Measurements from ENCODE around the gene SPARCL1. TPM values are rescaled to one million over a fixed set of nuclear protein-coding genes. Genes with fewer than 3 reads are reported as not detected.

SPARCL1 gene
- total and polyA plus RNA-seq, 2 experiments from 2014 or later: 1.5 to 2.4 TPM

DNA sequence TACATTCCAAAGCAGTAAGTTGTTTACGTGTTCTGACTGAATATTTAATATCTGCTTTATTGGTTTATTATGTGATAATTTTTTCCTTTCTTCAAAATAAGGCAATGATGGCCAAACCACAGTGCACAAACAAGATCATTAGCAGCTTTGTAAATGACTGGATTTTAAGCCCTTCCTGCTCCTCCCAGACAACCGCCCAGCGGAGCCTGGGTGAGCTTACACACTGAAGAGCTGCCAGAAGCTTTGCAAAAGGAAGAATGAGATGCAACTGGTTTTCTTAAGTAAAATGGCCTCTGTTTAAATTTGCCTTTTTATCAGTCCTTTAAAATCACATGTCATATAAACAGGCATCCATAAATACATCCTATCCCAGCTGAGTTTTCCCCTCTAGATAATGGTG lies 52.2 kb downstream of the SPARCL1 start:
- no peaks in the 10 kb centered on the region for H3K27me3 ChIP-seq (ENCODE audit: insufficient read depth)
- TF ChIP-seq NANOG (IDR thresholded peaks at IDR 0.05; ENCODE audit: borderline replicate concordance) (no peak), EZH2phosphoT487 (IDR thresholded peaks at IDR 0.05; ENCODE audit: unreplicated experiment) (no peak), POLR2AphosphoS5 (IDR thresholded peaks at IDR 0.05; ENCODE audit: low read depth) (no peak), STAT1 (IDR thresholded peaks at IDR 0.05; ENCODE audit: unreplicated experiment) (no peak), ZNF114 (CRISPR knock-in tag; IDR thresholded peaks at IDR 0.05) (no peak), JUNB (IDR thresholded peaks at IDR 0.05; ENCODE audit: unreplicated experiment) (no peak), ZNF331 (CRISPR knock-in tag; IDR thresholded peaks at IDR 0.05; ENCODE audit: low read depth) (no peak), EZH2 (IDR thresholded peaks at IDR 0.05; ENCODE audit: low read depth, unreplicated experiment) (no peak), CREB1 (CRISPR knock-in tag; IDR thresholded peaks at IDR 0.05; ENCODE audit: low read depth) (no peak)
- TF ChIP-seq, protein P1, sequence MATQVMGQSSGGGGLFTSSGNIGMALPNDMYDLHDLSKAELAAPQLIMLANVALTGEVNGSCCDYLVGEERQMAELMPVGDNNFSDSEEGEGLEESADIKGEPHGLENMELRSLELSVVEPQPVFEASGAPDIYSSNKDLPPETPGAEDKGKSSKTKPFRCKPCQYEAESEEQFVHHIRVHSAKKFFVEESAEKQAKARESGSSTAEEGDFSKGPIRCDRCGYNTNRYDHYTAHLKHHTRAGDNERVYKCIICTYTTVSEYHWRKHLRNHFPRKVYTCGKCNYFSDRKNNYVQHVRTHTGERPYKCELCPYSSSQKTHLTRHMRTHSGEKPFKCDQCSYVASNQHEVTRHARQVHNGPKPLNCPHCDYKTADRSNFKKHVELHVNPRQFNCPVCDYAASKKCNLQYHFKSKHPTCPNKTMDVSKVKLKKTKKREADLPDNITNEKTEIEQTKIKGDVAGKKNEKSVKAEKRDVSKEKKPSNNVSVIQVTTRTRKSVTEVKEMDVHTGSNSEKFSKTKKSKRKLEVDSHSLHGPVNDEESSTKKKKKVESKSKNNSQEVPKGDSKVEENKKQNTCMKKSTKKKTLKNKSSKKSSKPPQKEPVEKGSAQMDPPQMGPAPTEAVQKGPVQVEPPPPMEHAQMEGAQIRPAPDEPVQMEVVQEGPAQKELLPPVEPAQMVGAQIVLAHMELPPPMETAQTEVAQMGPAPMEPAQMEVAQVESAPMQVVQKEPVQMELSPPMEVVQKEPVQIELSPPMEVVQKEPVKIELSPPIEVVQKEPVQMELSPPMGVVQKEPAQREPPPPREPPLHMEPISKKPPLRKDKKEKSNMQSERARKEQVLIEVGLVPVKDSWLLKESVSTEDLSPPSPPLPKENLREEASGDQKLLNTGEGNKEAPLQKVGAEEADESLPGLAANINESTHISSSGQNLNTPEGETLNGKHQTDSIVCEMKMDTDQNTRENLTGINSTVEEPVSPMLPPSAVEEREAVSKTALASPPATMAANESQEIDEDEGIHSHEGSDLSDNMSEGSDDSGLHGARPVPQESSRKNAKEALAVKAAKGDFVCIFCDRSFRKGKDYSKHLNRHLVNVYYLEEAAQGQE (IDR thresholded peaks at IDR 0.05; ENCODE audit: unreplicated experiment): no peak
- TF ChIP-seq, protein P2, sequence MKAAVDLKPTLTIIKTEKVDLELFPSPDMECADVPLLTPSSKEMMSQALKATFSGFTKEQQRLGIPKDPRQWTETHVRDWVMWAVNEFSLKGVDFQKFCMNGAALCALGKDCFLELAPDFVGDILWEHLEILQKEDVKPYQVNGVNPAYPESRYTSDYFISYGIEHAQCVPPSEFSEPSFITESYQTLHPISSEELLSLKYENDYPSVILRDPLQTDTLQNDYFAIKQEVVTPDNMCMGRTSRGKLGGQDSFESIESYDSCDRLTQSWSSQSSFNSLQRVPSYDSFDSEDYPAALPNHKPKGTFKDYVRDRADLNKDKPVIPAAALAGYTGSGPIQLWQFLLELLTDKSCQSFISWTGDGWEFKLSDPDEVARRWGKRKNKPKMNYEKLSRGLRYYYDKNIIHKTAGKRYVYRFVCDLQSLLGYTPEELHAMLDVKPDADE (IDR thresholded peaks at IDR 0.05): no peak
- TF ChIP-seq, protein P3, sequence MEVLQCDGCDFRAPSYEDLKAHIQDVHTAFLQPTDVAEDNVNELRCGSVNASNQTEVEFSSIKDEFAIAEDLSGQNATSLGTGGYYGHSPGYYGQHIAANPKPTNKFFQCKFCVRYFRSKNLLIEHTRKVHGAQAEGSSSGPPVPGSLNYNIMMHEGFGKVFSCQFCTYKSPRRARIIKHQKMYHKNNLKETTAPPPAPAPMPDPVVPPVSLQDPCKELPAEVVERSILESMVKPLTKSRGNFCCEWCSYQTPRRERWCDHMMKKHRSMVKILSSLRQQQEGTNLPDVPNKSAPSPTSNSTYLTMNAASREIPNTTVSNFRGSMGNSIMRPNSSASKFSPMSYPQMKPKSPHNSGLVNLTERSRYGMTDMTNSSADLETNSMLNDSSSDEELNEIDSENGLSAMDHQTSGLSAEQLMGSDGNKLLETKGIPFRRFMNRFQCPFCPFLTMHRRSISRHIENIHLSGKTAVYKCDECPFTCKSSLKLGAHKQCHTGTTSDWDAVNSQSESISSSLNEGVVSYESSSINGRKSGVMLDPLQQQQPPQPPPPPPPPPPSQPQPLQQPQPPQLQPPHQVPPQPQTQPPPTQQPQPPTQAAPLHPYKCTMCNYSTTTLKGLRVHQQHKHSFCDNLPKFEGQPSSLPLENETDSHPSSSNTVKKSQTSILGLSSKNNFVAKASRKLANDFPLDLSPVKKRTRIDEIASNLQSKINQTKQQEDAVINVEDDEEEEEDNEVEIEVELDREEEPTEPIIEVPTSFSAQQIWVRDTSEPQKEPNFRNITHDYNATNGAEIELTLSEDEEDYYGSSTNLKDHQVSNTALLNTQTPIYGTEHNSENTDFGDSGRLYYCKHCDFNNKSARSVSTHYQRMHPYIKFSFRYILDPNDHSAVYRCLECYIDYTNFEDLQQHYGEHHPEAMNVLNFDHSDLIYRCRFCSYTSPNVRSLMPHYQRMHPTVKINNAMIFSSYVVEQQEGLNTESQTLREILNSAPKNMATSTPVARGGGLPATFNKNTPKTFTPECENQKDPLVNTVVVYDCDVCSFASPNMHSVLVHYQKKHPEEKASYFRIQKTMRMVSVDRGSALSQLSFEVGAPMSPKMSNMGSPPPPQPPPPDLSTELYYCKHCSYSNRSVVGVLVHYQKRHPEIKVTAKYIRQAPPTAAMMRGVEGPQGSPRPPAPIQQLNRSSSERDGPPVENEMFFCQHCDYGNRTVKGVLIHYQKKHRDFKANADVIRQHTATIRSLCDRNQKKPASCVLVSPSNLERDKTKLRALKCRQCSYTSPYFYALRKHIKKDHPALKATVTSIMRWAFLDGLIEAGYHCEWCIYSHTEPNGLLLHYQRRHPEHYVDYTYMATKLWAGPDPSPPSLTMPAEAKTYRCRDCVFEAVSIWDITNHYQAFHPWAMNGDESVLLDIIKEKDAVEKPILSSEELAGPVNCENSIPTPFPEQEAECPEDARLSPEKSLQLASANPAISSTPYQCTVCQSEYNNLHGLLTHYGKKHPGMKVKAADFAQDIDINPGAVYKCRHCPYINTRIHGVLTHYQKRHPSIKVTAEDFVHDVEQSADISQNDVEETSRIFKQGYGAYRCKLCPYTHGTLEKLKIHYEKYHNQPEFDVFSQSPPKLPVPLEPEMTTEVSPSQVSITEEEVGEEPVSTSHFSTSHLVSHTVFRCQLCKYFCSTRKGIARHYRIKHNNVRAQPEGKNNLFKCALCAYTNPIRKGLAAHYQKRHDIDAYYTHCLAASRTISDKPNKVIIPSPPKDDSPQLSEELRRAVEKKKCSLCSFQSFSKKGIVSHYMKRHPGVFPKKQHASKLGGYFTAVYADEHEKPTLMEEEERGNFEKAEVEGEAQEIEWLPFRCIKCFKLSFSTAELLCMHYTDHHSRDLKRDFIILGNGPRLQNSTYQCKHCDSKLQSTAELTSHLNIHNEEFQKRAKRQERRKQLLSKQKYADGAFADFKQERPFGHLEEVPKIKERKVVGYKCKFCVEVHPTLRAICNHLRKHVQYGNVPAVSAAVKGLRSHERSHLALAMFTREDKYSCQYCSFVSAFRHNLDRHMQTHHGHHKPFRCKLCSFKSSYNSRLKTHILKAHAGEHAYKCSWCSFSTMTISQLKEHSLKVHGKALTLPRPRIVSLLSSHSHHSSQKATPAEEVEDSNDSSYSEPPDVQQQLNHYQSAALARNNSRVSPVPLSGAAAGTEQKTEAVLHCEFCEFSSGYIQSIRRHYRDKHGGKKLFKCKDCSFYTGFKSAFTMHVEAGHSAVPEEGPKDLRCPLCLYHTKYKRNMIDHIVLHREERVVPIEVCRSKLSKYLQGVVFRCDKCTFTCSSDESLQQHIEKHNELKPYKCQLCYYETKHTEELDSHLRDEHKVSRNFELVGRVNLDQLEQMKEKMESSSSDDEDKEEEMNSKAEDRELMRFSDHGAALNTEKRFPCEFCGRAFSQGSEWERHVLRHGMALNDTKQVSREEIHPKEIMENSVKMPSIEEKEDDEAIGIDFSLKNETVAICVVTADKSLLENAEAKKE (CRISPR knock-in tag; IDR thresholded peaks at IDR 0.05): no peak
- TF ChIP-seq, protein P4, sequence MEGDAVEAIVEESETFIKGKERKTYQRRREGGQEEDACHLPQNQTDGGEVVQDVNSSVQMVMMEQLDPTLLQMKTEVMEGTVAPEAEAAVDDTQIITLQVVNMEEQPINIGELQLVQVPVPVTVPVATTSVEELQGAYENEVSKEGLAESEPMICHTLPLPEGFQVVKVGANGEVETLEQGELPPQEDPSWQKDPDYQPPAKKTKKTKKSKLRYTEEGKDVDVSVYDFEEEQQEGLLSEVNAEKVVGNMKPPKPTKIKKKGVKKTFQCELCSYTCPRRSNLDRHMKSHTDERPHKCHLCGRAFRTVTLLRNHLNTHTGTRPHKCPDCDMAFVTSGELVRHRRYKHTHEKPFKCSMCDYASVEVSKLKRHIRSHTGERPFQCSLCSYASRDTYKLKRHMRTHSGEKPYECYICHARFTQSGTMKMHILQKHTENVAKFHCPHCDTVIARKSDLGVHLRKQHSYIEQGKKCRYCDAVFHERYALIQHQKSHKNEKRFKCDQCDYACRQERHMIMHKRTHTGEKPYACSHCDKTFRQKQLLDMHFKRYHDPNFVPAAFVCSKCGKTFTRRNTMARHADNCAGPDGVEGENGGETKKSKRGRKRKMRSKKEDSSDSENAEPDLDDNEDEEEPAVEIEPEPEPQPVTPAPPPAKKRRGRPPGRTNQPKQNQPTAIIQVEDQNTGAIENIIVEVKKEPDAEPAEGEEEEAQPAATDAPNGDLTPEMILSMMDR (conservative IDR thresholded peaks at IDR 0.05; ENCODE audit: low read depth in 2 of 2): no peak
- H3K9me2 ChIP-seq (ENCODE audit: insufficient read depth): 0 out of 2 replicates have a peak, but pooled peaks cover 2% of the 10 kb centered on the region
- Mint-ChIP-seq H3K4me3 (no peak overlapping the region), H3K27ac (no peak overlapping the region), H3K36me3 (ENCODE audit: low read depth) (no peaks in the 10 kb centered on the region; the same call in 2 of the 3 replicates), H3K27me3 (ENCODE audit: insufficient read depth, low read depth, poor library complexity) (peaks cover 5% of the 10 kb centered on the region), H3K4me1 (peaks cover 28% of the 10 kb centered on the region), H3K9me3 (no peaks in the 10 kb centered on the region; the same call in 2 of the 3 replicates)
- no peaks in the 10 kb centered on the region for H3K79me2 ChIP-seq (replicated peaks; ENCODE audit: insufficient read depth)
- H3K4me2 ChIP-seq: peak overlapping the region; percentile 16; the same call in 1 of the 2 replicates
- H2AFZ ChIP-seq: no peak overlapping the region
- H3K27ac ChIP-seq (ENCODE audit: low read depth): no peak overlapping the region
- H3K36me3 ChIP-seq (ENCODE audit: insufficient read depth): no peaks in the 10 kb centered on the region
- no peaks in the 10 kb centered on the region for H4K20me1 ChIP-seq (replicated peaks; ENCODE audit: insufficient read depth)
- ATAC-seq: no peak
- H3F3A ChIP-seq (replicated peaks; ENCODE audit: low read depth): no peaks in the 10 kb centered on the region
- peaks cover 26% of the 10 kb centered on the region for H3K4me1 ChIP-seq (ENCODE audit: insufficient read depth)
- no peak for DNase-seq (ENCODE audit: low spot score)
- H3K4me3 ChIP-seq: no peak overlapping the region
